HepG2 (cell line): ENCODE data around the gene SV2B. TPM values are rescaled to one million over a fixed set of nuclear protein-coding genes. Genes with fewer than 3 reads are reported as not detected.

ENCODE experiments used
- ATAC-seq: fragments of 200-7000 bp; cut with Tn5 transposase; 3 replicates; pipeline ENCODE4 v1.9.1; 2020; ENCODE audit warnings: mild to moderate bottlenecking, moderate library complexity
- BruUV-seq: library from RNA; stranded (reverse); fragments of 400-500 nt; replicated peaks from 2 replicates; lab custom pipeline; 2021; lab: Mats Ljungman, UMichigan
- CTCF ChIA-PET: fragments of 300-600 bp; formaldehyde crosslinking; extraction: SDS; loops from one replicate; lab custom pipeline; 2021; ENCODE audit warnings: low total read pairs, inconsistent platforms, low intra/inter-chr PET ratio; lab: Yijun Ruan, JAX
- POLR2A ChIA-PET: fragments of 350-600 bp; sonication (Branson Sonifier 250); formaldehyde crosslinking; loops from one replicate; lab custom pipeline; 2020; ENCODE audit warnings: antibody characterized with exemption, inconsistent platforms; lab: Yijun Ruan, JAX
- DNase-seq: peaks from one replicate; pipeline ENCODE4 v3.0.0-alpha.2; 2015; ENCODE audit warnings: low spot score
- FAIRE-seq: peaks from 3 replicates; lab custom pipeline; 2011; peaks lifted over from hg19 to GRCh38; lab: Jason Lieb, UNC
- H2AFZ ChIP-seq: one replicate; pipeline ENCODE4 v1.6.1; 2011; ENCODE audit warnings: low read length, inconsistent platforms
- H3K27ac ChIP-seq: fragments of 300-600 bp; 3 replicates; pipeline ENCODE4 v1.8.0; 2011; ENCODE audit warnings: mixed run types, mild to moderate bottlenecking, mixed read lengths, low read length, inconsistent platforms; ENCODE audit not compliant: insufficient read depth; ENCODE audit errors: extremely low read length
- H3K27me3 ChIP-seq, 2 experiments: fragments of 200-600 bp in 1 of 2; 2 replicates in 1 of 2; 3 replicates in 1 of 2; pipeline versions ENCODE4 v1.6.0 to v1.8.0; 2011; ENCODE audit warnings: low read length in 2 of 2, mild to moderate bottlenecking in 2 of 2, moderate library complexity in 2 of 2, inconsistent platforms in 1 of 2; ENCODE audit not compliant: insufficient read depth in 2 of 2, control insufficient read depth in 1 of 2
- H3K36me3 ChIP-seq, 2 experiments: fragments of 200-600 bp in 1 of 2; replicated peaks in 1 of 2; 2 replicates in 1 of 2; 3 replicates in 1 of 2; pipeline versions ENCODE4 v1.5.1 to v1.8.0; 2011; ENCODE audit warnings: low read length in 2 of 2, inconsistent platforms in 1 of 2; ENCODE audit not compliant: insufficient read depth in 2 of 2, control insufficient read depth in 1 of 2
- H3K4me1 ChIP-seq: 2 replicates; pipeline ENCODE4 v1.5.1; 2012; ENCODE audit warnings: low read length, inconsistent platforms; ENCODE audit not compliant: insufficient read depth
- H3K4me2 ChIP-seq: 2 replicates; pipeline ENCODE4 v1.6.0; 2011; ENCODE audit warnings: low read depth, low read length, inconsistent platforms
- H3K4me3 ChIP-seq, 3 experiments: fragments of 200-600 bp in 1 of 3; sonication (generic), shearing (Covaris generic) in 1 of 3; replicated peaks in 1 of 3; 2 replicates each; pipeline ENCODE4 v1.5.1; 2011 to 2016; ENCODE audit warnings: low read length in 3 of 3, inconsistent platforms in 2 of 3, low read depth in 2 of 3, mild to moderate bottlenecking in 2 of 3, control low read depth in 1 of 3, mixed read lengths in 1 of 3; ENCODE audit not compliant: insufficient read depth in 1 of 3
- H3K79me2 ChIP-seq: one replicate; pipeline ENCODE4 v1.6.1; 2011; ENCODE audit warnings: low read length, inconsistent platforms; ENCODE audit not compliant: insufficient read depth
- H3K9ac ChIP-seq: 2 replicates; pipeline ENCODE4 v1.6.0; 2011; ENCODE audit warnings: mild to moderate bottlenecking, low read depth, low read length, inconsistent platforms; ENCODE audit not compliant: insufficient read depth
- H3K9me3 ChIP-seq: 2 replicates; pipeline ENCODE4 v1.5.1; 2012; ENCODE audit warnings: mild to moderate bottlenecking, low read length
- H4K20me1 ChIP-seq: 2 replicates; pipeline ENCODE4 v1.6.0; 2011; ENCODE audit warnings: inconsistent platforms, mild to moderate bottlenecking, low read length, moderate library complexity; ENCODE audit not compliant: insufficient read depth
- ATF1 ChIP-seq: IDR thresholded peaks from 2 replicates; pipeline ENCODE4 v1.6.1; 2016; ENCODE audit warnings: mild to moderate bottlenecking, control low read depth
- CCDC6 ChIP-seq: sonication (generic); formaldehyde crosslinking; IDR thresholded peaks from 2 replicates; pipeline ENCODE4 v1.8.1; 2022; ENCODE audit warnings: mild to moderate bottlenecking, missing genetic modification reagents, moderate library complexity
- CREB3 ChIP-seq: sonication (generic); formaldehyde crosslinking; IDR thresholded peaks from 2 replicates; pipeline ENCODE4 v1.5.0; 2020; ENCODE audit warnings: missing genetic modification reagents
- CREM ChIP-seq, 2 experiments: sonication (generic) in 1 of 2; formaldehyde crosslinking in 1 of 2; IDR thresholded peaks; 2 replicates each; pipeline versions ENCODE4 v1.4.0 to v1.6.1; 2016 to 2020; ENCODE audit warnings: antibody characterized with exemption in 1 of 2, mild to moderate bottlenecking in 1 of 2, missing genetic modification reagents in 1 of 2
- HNF4G ChIP-seq, 2 experiments: sonication (generic) in 1 of 2; formaldehyde crosslinking in 1 of 2; IDR thresholded peaks; 2 replicates each; pipeline versions ENCODE4 v1.4.0 to v1.6.1; 2011 to 2020; ENCODE audit warnings: borderline replicate concordance in 2 of 2, low read depth in 2 of 2, mild to moderate bottlenecking in 2 of 2, low read length in 1 of 2, missing genetic modification reagents in 1 of 2, moderate library complexity in 1 of 2
- MAFK ChIP-seq, 2 experiments: IDR thresholded peaks in 1 of 2; conservative IDR thresholded peaks in 1 of 2; 2 replicates each; pipeline ENCODE4 v1.6.1; 2011; ENCODE audit warnings: improper control_type of control experiment in 2 of 2, low read length in 2 of 2
- PRMT3 ChIP-seq: sonication (generic); formaldehyde crosslinking; IDR thresholded peaks from 2 replicates; pipeline ENCODE4 v1.8.1; 2022; ENCODE audit warnings: low read depth, mild to moderate bottlenecking, moderate library complexity, missing genetic modification reagents, borderline replicate concordance
- REXO4 ChIP-seq: sonication (generic); formaldehyde crosslinking; IDR thresholded peaks from 2 replicates; pipeline ENCODE4 v1.8.0; 2022; ENCODE audit warnings: missing genetic modification reagents, mild to moderate bottlenecking, borderline replicate concordance
- SOX6 ChIP-seq, 2 experiments: fragments of 450-650 bp in 1 of 2; sonication (generic) in 1 of 2; formaldehyde crosslinking in 1 of 2; IDR thresholded peaks; 2 replicates each; pipeline versions ENCODE4 v1.4.0 to v1.6.1; 2017 to 2020; ENCODE audit warnings: antibody characterized with exemption in 1 of 2, mild to moderate bottlenecking in 1 of 2, missing genetic modification reagents in 1 of 2
- THRA ChIP-seq: sonication (generic); formaldehyde crosslinking; IDR thresholded peaks from 2 replicates; pipeline ENCODE4 v1.4.0; 2020; ENCODE audit warnings: missing genetic modification reagents, borderline replicate concordance
- TP53 ChIP-seq: sonication (generic); formaldehyde crosslinking; conservative IDR thresholded peaks from 2 replicates; pipeline ENCODE4 v1.4.0; 2020; ENCODE audit warnings: missing genetic modification reagents
- ZFP36L2 ChIP-seq: sonication (generic); formaldehyde crosslinking; IDR thresholded peaks from 2 replicates; pipeline ENCODE4 v1.4.0; 2020; ENCODE audit warnings: missing genetic modification reagents
- ZNF501 ChIP-seq: sonication (generic); formaldehyde crosslinking; IDR thresholded peaks from 2 replicates; pipeline ENCODE4 v1.5.1; 2020; ENCODE audit warnings: mild to moderate bottlenecking, moderate library complexity, missing genetic modification reagents
- ZNF766 ChIP-seq: sonication (generic); formaldehyde crosslinking; IDR thresholded peaks from 2 replicates; pipeline ENCODE4 v1.5.0; 2020; ENCODE audit warnings: missing genetic modification reagents, borderline replicate concordance
- WGBS: methylation state at CpG from one replicate; pipeline ENCODE4 v1.1.6; 2017; ENCODE audit warnings: low lambda C conversion rate; 5-methylcytosine and 5-hydroxymethylcytosine counted together
- in situ Hi-C: cut with HindIII; loops from 2 replicates; pipeline ENCODE4 v1.10.0; 2017; ENCODE audit warnings: low pct_unique_long_range_greater_than_20kb; ENCODE audit not compliant: extremely low pct_ligation_motif_present
- intact Hi-C: fragments of 100-400 bp; cut with micrococcal nuclease; formaldehyde crosslinking; loops from one replicate; pipeline ENCODE4 v1.10.0; 2022; ENCODE audit not compliant: unreplicated experiment
- polyA plus RNA-seq, 8 experiments: library from polyadenylated mRNA; depleted of rRNA in 3 of 8; stranded (reverse) in 7 of 8; unstranded in 1 of 8; fragments of >200 nt; fragmentation: Illumina TruSeq in 4 of 8; extraction: Trizol in 4 of 8; gene quantifications; 2 replicates each; pipeline versions ENCODE4 v1.2.1 to v1.2.3, GENCODE V29; 2011 to 2016; ENCODE audit warnings: low read depth in 4 of 8, missing spikeins in 1 of 8, mixed read lengths in 1 of 8; ENCODE audit not compliant: insufficient read depth in 1 of 8
- total RNA-seq, 5 experiments: library from RNA; depleted of rRNA; stranded (reverse); fragments of >200 nt; fragmentation: Illumina TruSeq; extraction: Trizol; gene quantifications; 2 replicates each; pipeline ENCODE4 v1.2.3, GENCODE V29; 2016; ENCODE audit warnings: low read depth in 1 of 5
- TF ChIP-seq, protein P1 (sequence below): sonication (generic); formaldehyde crosslinking; IDR thresholded peaks from 2 replicates; pipeline ENCODE4 v1.5.1; 2020; ENCODE audit warnings: missing genetic modification reagents, mild to moderate bottlenecking, borderline replicate concordance
- TF ChIP-seq, protein P2 (sequence below): sonication (generic); formaldehyde crosslinking; IDR thresholded peaks from 2 replicates; pipeline ENCODE4 v1.8.0; 2022; ENCODE audit warnings: missing genetic modification reagents, mild to moderate bottlenecking, moderate library complexity, borderline replicate concordance

The SV2B gene
- total and polyA plus RNA-seq, 2 of the 13 experiments (the other 11 are each of a cell fraction or from before 2014, with no cell fraction given) = not detected

DNA sequence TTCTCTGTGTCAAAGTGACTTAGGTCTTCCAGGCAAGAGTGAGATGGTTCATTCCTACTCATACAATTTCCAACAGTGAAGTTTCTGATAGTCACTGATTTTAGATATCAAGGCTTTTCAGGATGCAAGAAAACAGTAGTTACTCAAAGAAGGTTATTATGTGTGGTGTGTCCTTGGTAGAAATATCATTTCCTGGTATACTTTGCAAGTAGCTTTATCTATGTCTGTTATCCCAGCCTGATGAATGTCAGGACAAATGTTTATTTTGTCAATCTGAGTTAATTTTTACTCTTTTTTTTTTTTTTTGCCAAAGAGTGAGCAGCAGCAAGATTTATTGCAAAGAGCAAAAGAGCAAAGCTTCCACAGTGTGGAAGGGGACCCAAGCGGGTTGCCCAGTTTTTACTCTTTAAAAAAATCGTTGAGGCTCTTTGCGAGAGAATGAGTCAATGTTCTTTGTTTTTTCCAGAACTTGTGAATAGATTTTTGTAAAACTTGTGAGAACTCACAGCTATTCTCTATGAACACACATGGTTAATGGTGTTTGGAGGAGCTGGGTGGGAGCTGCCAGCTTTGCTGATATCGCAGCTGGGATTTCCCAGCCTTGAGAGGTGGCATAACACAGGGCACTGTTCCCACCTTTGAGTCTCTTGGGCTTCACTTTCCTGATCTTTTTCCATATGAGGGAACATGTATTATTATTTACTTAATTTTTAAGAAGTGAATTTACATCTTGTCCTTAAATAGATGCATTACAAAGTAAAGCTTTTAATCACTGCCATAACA lies 51.9 kb downstream of the SV2B start:
- H3K79me2 ChIP-seq = no peaks in the 10 kb centered on the region
- ATAC-seq (no peak), DNase-seq (no peak), FAIRE-seq (no peak)
- ChIA-PET CTCF (no interaction called here), POLR2A (no interaction called here)
- no peaks in the 10 kb centered on the region for H3K9me3 ChIP-seq
- no peak overlapping the region for H3K27ac ChIP-seq
- no peaks in the 10 kb centered on the region for H3K4me1 ChIP-seq
- H3K27me3 ChIP-seq = no peaks in the 10 kb centered on the region
- no peak overlapping the region for H3K4me2 ChIP-seq
- no peak overlapping the region for H2AFZ ChIP-seq
- intact Hi-C loops (no loop called here), in situ Hi-C loops (no loop called here)
- no peak overlapping the region for H3K4me3 ChIP-seq
- 20% methylated on average over 4 of the region's 4 CpGs for WGBS
- no peaks in the 10 kb centered on the region for H3K36me3 ChIP-seq
- no peak overlapping the region for H3K9ac ChIP-seq
- BruUV-seq = no TSS peak
- H4K20me1 ChIP-seq = no peaks in the 10 kb centered on the region
- TF ChIP-seq ZNF766 (CRISPR knock-in tag) (no peak), HNF4G (IDR thresholded peaks at IDR 0.05; ENCODE audit: borderline replicate concordance, low read depth, low read length) (no peak), HNF4G (CRISPR knock-in tag; IDR thresholded peaks at IDR 0.05; ENCODE audit: borderline replicate concordance, low read depth) (no peak), CREM (IDR thresholded peaks at IDR 0.05) (no peak), CREM (CRISPR knock-in tag; IDR thresholded peaks at IDR 0.05) (no peak), MAFK (conservative IDR thresholded peaks at IDR 0.05 in 1 of 2, IDR thresholded peaks at IDR 0.05 in 1 of 2; ENCODE audit: low read length in 2 of 2) (no peak), REXO4 (CRISPR knock-in tag) (no peak), ZFP36L2 (CRISPR knock-in tag) (no peak), CREB3 (no peak), ZNF501 (CRISPR knock-in tag) (no peak), PRMT3 (CRISPR knock-in tag) (no peak), ATF1 (no peak), THRA (CRISPR knock-in tag) (no peak), SOX6 (IDR thresholded peaks at IDR 0.05) (no peak), SOX6 (CRISPR knock-in tag; IDR thresholded peaks at IDR 0.05) (no peak), CCDC6 (no peak), TP53 (CRISPR knock-in tag) (no peak)
- TF ChIP-seq, protein P1, sequence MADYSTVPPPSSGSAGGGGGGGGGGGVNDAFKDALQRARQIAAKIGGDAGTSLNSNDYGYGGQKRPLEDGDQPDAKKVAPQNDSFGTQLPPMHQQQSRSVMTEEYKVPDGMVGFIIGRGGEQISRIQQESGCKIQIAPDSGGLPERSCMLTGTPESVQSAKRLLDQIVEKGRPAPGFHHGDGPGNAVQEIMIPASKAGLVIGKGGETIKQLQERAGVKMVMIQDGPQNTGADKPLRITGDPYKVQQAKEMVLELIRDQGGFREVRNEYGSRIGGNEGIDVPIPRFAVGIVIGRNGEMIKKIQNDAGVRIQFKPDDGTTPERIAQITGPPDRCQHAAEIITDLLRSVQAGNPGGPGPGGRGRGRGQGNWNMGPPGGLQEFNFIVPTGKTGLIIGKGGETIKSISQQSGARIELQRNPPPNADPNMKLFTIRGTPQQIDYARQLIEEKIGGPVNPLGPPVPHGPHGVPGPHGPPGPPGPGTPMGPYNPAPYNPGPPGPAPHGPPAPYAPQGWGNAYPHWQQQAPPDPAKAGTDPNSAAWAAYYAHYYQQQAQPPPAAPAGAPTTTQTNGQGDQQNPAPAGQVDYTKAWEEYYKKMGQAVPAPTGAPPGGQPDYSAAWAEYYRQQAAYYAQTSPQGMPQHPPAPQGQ (CRISPR knock-in tag) = no peak
- TF ChIP-seq, protein P2, sequence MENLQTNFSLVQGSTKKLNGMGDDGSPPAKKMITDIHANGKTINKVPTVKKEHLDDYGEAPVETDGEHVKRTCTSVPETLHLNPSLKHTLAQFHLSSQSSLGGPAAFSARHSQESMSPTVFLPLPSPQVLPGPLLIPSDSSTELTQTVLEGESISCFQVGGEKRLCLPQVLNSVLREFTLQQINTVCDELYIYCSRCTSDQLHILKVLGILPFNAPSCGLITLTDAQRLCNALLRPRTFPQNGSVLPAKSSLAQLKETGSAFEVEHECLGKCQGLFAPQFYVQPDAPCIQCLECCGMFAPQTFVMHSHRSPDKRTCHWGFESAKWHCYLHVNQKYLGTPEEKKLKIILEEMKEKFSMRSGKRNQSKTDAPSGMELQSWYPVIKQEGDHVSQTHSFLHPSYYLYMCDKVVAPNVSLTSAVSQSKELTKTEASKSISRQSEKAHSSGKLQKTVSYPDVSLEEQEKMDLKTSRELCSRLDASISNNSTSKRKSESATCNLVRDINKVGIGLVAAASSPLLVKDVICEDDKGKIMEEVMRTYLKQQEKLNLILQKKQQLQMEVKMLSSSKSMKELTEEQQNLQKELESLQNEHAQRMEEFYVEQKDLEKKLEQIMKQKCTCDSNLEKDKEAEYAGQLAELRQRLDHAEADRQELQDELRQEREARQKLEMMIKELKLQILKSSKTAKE = no peak
